OCI-LY3 (cell line): ENCODE measurements around the gene LRCH1.

Experiments
- EZH2phosphoT487 ChIP-seq: fragments of 200-600 bp; shearing (Covaris generic); IDR thresholded peaks from 2 replicates; pipeline ENCODE4 v1.6.1; 2018; ENCODE audit warnings: antibody characterized with exemption, mixed run types, low read depth
- TF ChIP-seq, protein P1 (sequence below): fragments of 200-600, 300-600 bp; sonication (generic); IDR thresholded peaks from 2 replicates; pipeline ENCODE4 v1.5.1; 2014; ENCODE audit warnings: antibody characterized with exemption, low read length, low read depth

DNA sequence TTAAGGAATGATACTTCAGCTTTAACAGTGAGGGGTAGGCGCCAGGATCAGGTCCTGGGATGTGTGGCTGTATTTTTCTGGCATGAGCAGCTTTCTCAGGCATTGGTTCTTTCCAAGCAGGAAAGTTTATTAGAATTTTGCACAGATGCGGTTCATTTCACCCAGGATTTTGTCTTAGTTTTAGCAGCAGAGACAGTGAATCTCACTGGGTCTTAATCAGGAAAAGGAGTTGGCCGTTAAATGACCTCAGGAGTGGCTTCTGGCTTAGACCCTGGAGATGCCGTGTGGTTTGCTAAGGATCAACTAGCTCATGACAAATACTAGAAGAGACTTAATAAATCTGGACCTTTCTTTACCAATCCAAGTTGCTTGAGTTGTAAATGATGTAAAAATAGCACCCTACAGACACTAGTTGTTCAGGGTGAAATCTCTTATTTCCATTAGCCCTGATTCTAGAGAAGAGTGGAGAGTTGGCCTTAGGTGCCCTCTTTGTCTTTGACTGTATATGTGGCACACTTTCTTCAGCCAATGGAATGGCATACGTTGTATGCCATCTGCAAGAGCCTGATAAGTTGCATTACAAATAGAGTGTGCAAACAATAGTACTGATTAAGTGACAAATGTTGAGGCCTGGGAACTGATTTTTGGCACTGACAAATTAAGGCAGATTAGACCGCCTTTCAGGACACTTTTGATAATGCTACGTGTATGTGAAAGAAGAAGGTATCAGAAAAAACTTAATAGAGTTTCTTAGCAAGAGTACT is 34.0 kb downstream of the LRCH1 start:
- TF ChIP-seq, protein P1, sequence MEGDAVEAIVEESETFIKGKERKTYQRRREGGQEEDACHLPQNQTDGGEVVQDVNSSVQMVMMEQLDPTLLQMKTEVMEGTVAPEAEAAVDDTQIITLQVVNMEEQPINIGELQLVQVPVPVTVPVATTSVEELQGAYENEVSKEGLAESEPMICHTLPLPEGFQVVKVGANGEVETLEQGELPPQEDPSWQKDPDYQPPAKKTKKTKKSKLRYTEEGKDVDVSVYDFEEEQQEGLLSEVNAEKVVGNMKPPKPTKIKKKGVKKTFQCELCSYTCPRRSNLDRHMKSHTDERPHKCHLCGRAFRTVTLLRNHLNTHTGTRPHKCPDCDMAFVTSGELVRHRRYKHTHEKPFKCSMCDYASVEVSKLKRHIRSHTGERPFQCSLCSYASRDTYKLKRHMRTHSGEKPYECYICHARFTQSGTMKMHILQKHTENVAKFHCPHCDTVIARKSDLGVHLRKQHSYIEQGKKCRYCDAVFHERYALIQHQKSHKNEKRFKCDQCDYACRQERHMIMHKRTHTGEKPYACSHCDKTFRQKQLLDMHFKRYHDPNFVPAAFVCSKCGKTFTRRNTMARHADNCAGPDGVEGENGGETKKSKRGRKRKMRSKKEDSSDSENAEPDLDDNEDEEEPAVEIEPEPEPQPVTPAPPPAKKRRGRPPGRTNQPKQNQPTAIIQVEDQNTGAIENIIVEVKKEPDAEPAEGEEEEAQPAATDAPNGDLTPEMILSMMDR: no peak
- TF ChIP-seq EZH2phosphoT487: no peak
